ENCODE data around the gene SPACA1. TPM values are rescaled to one million over a fixed set of nuclear protein-coding genes. Genes with fewer than 3 reads are reported as not detected.

Gene SPACA1
- total RNA-seq, 2 donors from 2014 or later, result not detected

DNA sequence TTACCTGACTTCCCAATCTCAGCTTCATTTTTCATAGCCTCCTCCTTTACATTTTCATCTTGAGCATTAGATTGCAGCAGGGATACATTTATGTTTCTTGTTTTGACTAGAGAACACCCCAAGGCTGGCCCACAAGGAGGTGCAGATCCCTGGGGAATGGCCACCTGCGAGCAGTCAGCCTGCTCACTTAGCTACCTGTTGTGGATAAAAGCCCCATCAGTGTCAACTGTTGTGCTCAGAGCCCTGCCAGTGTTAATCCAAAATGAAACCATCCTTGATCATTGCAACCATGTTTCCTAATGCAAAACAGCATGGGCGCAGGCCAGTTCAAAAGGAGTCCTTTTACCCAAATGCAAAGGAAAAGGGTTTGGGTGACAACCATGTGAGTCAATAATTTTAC is 67.7 kb downstream of the SPACA1 start:
- Mint-ChIP-seq H3K27me3 (peaks cover 38% of the 10 kb centered on the region), H3K27ac (no peak overlapping the region), H3K4me1 (no peaks in the 10 kb centered on the region), H3K4me3 (no peak overlapping the region), H3K36me3 (ENCODE audit: low read depth) (peaks cover 2% of the 10 kb centered on the region)
- H3K9me3 ChIP-seq (ENCODE audit: control insufficient read depth, low read length, poor library complexity, severe bottlenecking), result no peaks in the 10 kb centered on the region
- no peak for DNase-seq
- ATAC-seq, result no peak

DNA sequence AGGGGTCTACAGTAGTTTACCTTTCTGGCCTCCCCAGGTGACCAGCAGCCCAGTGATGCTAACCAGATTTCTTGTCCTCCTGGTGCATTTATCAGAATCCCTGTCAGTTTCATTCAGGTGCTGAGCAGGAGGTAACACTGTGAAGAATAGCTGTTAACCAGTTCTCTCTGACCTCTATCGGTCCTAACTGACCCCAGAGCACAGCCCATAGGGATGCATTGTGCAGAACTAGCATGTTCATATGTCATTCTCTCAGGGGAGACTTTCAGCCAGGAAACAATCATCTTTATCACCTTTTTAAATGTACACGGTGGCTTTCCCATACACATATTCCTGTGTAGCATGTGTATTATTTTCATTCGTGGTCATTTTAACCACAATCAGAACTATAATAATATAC is 68.6 kb downstream of the SPACA1 start:
- H3K27ac Mint-ChIP-seq, result no peak overlapping the region
- DNase-seq (no peak), ATAC-seq (no peak)
- peaks cover 35% of the 10 kb centered on the region for H3K27me3 Mint-ChIP-seq
- H3K9me3 ChIP-seq (ENCODE audit: control insufficient read depth, low read length, poor library complexity, severe bottlenecking), result no peaks in the 10 kb centered on the region
- peaks cover 2% of the 10 kb centered on the region for H3K36me3 Mint-ChIP-seq (ENCODE audit: low read depth)
- no peaks in the 10 kb centered on the region for H3K4me1 Mint-ChIP-seq
- no peak overlapping the region for H3K4me3 Mint-ChIP-seq

Other genes starting within 250 kb of the SPACA1 start
- gene CNR1, start 118.5 kb downstream of the SPACA1 start, total RNA-seq, result under 1 TPM in 1 of 2 donors, not detected in 1; 0.07 TPM

All from T-helper 17 cell (primary cell).